HG03064 (cell line): Measurements from ENCODE around the gene CDH16.
"Not testable (repeated sequence)": the region's sequence is repeated elsewhere in the genome, so short reads cannot be mapped to it uniquely, and the experiment has no call there.

Source experiments
- ATAC-seq: cut with Tn5 transposase; IDR thresholded peaks from one replicate; pipeline ENCODE4 v1.9.1; 2021; ENCODE audit warnings: low read depth; ENCODE audit not compliant: unreplicated experiment

The CDH16 gene

DNA sequence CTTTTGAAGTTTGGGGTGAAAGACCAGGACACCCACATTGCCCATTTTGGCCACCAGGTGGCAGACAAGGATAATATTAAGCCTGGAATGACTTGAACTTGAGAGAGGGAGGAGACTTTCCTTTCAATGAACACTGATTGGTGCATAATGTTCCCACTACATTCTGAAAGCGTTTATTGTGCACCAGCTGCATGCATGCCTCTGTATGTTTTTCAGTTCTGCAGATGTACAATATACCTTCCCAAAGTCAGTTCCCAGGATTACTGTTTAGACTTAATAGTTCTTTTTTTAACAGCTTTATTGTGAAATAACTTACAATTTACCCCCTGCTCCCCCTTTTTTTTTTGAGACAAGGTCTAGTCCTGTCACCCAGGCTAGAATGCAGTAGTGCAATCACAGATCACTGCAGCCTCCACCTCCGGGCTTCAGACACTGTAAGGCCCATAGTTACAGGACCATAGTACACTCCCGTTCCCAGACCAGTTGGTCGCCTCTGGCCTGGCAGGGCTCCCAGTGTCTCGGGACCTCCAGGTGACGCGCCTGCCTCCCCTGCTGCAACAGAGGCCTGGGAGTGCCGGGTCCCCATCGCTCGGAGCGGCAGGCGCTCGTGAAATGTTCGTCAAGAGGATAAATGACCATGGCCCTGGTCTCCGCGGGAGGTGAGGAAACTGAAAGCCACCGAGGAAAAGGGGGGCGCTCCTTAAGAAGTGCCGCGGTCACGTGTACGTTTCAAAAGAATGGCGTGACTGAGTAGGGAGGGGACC lies 28.8 kb upstream of the CDH16 start:
- no peak for ATAC-seq

DNA sequence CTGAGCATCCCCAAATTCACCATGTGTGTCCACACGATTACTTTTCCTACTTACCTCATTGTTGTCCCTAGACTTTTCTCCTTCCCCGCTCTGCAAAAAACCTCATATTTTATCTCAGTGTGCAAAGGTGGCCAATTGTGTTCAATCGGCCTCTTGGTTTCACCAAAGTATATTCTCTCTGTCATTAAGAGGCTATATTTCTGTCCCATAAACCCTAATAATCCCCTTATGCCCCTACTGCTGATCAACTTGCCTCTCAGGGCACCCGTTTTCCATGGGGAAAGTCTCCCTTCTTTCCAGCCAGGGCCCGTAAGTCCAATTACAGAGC lies 28.3 kb upstream of the CDH16 start:
- no peak for ATAC-seq

DNA sequence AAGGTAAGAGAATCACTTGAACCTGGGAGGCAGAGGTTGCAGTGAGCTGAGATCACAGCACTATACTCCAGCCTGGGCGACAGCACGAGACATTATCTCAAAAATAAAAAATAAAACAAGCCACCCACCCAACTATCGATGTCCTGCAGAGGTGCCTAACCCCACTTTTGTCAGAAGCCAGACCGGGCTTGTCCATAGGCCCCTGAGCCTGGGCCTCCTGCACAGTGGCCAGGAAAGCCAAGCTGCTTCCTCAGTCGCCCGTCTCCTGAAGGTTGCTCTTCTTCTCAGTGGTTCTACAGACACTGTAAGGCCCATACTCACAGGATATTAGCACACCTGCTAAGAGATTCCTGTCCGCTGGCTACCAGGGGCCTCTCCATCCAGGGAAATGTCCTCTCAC lies 27.9 kb upstream of the CDH16 start:
- ATAC-seq: no peak

DNA sequence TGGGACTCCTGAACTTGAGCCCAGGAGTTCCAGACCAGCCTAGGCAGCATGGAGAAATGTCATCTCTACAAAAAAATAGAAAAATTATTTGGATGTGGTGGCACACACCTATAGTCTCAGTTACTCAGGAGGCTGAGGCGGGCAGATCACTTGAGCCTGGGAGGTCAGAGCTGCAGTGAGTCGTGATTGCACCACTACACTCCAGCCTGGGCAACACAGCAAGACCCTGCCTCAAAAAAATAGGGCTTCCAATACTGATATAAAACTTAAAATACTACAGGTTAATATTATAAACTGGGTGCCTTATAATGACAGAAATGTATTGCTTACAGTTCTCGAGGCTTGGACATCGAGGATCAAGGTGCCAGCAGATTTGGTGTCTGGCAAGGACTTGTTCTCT lies 27.3 kb upstream of the CDH16 start:
- no peak for ATAC-seq

DNA sequence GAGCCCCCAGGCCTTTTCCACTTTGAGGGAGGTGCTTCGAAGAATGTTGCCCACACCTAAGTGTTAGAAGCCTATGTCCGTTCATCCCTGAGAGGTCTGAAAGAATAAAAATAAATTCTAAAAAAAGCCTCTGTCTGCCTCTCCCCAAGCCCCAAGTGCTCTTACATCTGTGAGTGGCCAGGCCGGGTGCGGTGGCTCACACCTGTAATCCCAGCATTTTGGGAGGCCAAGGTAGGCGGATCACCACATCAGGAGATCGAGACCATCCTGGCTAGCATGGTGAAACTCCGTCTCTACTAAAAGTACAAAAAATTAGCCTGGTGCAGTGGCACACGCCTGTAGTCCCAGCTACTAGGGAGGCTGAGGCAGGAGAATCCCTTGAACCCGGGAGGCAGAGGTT lies 26.3 kb upstream of the CDH16 start:
- not testable (repeated sequence) for ATAC-seq

DNA sequence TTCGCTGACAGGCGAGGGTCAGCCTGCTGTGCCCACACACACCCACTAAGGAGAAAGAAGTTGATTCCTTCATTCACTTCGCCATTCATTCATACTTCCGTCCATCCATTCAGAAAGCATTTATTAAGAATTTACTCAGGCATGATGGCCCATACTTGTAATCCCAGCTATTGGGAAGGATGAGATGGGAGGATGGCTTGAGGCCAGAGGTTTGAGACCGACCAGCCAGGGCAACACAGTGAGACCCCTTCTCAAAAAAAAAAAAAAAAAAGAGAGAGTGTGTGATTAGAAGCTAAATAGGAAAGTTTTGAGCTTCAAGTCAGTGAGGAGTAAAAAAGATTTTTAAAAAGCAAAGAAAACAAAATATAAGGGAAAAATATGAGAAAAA lies 25.4 kb upstream of the CDH16 start:
- ATAC-seq: no peak

DNA sequence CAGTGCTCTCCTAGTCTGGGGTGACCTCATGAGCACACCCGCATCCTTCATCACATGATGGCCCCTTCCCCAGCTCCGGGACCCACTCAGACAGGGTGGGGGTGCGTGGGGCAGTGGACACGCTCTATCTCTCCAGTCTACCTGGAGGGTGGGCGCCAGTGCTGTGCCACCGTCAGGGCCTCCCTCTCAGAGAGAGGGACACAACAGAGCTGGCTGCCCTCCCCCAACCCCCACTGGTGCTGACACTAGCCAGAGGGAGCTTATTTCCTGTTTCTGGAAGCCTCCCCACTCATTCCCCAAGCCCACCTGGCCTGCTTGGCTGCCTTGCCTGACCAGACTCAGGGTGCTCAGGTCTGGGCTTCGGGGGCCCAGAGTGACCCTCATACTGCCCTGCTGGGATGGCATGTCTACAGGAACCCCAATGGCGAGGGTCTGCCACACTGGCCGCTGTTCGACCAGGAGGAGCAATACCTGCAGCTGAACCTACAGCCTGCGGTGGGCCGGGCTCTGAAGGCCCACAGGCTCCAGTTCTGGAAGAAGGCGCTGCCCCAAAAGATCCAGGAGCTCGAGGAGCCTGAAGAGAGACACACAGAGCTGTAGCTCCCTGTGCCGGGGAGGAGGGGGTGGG lies 24.9 kb upstream of the CDH16 start:
- ATAC-seq: no peak

DNA sequence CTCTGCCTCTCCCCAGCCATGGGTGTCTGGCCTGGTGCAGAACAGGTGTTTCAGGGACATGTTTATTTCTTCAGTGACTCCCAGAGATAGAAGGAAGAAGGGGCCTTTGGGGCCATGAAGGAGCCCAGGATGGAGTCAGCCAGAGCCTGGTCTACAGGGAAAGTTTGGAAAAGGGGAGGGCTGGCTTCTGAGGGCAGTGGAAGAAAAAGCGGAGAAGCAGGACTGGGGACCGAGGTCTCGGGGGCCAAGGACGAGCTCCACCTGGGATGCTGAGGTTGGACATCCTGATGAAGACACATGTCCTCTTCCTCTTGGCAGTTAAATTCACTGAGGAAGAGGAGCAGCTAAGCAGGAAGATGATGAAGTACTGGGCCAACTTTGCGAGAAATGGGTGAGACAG lies 24.3 kb upstream of the CDH16 start:
- no peak for ATAC-seq

DNA sequence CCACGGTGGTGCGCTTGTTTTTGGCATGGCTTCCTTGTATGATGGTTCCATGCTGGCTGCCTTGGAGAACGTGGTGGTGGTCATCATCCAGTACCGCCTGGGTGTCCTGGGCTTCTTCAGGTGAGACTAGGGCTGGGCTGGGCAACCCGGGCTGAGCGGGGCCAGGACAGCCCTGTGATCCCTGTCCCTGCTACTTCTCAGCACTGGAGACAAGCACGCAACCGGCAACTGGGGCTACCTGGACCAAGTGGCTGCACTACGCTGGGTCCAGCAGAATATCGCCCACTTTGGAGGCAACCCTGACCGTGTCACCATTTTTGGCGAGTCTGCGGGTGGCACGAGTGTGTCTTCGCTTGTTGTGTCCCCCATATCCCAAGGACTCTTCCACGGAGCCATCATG lies 21.6 kb upstream of the CDH16 start:
- no peak for ATAC-seq

DNA sequence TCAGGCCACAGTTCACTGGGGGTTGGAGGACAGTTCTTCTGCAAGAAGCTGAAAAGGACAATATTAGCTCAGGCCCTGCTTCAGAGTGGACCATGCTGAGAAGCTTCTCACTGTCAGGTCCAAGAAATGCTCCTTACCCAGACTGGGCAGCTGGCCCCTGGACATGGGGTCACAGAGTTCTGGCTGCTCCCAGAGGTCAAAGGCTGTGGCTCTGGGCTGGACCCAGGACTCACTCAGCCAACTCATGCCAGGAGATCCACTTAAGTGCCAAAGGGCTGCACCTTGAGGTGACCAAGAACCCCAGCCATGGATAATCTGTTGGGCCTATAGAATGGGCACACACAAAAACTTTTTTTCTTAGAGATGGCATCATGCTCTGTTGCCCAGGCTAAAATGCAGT lies 20.7 kb upstream of the CDH16 start:
- no peak for ATAC-seq

DNA sequence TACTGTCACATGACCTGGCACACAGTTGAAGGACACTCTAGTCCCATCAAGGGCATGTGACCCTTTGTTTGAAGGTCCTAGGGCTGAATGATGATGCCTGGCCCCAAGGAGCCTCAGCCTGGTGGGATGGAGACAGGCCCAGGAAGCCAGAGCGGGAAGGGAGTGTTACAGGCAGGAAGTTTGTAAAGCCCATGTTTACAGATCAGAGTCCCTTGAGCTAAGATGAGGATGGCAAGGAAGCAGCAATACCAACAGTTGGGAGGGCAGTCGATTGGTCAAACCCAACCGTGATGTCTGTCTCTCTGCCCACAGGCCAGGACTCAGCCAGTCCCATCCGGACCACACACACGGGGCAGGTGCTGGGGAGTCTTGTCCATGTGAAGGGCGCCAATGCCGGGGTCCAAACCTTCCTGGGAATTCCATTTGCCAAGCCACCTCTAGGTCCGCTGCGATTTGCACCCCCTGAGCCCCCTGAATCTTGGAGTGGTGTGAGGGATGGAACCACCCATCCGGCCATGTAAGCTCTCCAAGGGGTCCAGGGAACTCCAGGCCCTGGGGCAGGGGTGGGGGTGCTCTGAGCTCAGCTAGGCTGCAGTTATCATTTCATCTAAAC lies 19.1 kb upstream of the CDH16 start:
- no peak for ATAC-seq

DNA sequence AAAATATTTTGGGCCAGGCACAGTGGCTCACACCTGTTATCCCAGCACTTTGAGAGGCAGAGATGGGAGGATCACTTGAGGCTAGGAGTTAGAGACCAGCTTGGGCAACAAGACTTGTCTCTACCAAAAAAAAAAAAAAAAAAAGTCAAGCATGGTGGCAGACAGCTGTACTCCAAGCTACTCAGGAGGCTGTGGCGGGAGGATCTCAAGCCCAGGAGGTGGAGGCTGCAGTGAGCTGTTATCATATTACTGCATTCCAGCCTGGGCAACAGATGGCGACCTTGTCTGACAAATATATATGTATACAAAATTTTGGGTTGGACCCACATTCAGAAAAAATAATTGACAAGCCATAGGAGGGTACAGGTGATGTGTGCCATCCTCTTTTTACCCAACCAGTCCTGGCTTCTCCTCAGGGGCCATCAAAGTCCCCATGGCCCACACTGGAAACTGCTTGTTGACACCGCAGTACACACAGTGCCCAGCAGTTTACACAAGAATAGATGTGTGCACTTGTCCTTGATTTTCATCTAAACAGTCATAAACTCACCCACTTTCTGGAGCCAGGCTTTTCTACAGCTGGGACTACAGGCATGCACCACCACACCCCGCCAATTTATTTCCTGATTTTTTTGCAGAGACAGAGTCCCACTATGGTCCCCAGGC lies 18.3 kb upstream of the CDH16 start:
- no peak for ATAC-seq

DNA sequence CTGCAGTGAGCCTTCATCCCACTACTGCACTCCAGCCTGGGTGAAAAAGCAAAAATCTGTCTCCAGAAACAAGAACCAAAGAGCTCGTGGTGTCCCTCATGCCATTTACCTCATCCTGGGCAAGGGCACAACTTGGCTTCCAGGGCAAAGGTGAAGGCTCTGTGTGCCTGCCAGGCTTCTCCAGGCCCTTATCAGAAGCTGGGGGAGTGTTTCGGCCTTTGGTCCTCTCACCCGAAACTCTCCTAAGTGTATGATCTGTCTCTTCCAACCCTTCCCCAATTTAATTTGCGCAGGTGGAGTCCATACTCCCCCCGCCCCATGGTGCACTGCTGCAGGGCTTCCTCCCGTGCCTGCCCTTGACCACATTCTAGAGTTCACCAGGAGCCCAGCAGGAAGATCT lies 17.8 kb upstream of the CDH16 start:
- no peak for ATAC-seq

DNA sequence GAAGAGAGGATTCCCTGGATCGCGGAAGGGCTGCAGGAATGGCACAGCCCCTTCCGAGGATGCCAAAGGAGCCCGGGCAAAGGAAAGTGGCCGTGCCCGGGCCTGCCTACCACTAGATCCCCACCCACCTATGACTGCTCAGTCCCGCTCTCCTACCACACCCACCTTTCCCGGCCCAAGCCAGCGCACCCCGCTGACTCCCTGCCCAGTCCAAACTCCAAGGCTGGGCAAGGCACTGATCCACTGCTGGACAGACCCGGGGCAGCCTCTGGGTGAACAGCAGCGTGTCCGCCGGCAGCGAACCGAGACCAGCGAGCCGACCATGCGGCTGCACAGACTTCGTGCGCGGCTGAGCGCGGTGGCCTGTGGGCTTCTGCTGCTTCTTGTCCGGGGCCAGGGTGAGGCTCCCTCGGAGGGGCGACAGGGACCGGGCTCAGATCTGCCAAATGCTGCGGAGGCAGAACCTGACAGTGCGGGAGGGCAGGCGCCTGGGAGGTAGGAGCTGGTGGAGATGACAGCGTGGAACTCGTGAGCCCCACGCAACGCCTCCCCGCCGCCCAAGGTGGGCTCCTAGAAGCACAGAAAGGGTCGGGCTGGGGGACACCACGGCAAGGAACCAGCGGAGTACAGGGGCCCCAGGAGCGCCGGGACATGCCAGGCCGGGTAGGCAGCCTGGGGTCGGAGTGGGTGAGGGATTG lies 16.8 kb upstream of the CDH16 start, which contains the start of gene CES2:
Gene CES2, plus strand, starts transcription at position 203 of the 698 bp plus-strand sequence. Its CDS starts 120 bp downstream, at position 323.
- ATAC-seq: no peak

DNA sequence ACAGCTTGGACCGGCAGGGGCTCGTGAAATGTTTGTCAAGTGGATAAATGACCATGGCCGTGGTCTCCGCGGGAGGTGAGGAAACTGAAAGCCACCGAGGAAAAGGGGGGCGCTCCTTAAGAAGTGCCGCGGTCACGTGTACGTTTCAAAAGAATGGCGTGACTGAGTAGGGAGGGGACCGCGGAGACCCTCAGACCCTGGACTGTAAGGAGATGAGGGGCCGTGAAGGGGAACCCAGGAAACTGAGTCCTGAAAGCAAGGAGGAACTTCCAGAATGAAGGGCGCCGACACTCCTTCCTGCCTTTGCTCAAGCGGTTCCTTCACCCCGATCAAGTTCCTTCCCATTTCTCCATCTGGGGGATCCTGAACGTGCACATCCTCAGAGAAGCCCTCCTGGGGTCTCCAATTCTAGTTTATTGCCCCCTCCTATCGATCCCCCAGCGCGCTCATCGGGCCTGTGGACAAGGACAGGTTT lies 16.2 kb upstream of the CDH16 start:
- not testable (repeated sequence) for ATAC-seq

DNA sequence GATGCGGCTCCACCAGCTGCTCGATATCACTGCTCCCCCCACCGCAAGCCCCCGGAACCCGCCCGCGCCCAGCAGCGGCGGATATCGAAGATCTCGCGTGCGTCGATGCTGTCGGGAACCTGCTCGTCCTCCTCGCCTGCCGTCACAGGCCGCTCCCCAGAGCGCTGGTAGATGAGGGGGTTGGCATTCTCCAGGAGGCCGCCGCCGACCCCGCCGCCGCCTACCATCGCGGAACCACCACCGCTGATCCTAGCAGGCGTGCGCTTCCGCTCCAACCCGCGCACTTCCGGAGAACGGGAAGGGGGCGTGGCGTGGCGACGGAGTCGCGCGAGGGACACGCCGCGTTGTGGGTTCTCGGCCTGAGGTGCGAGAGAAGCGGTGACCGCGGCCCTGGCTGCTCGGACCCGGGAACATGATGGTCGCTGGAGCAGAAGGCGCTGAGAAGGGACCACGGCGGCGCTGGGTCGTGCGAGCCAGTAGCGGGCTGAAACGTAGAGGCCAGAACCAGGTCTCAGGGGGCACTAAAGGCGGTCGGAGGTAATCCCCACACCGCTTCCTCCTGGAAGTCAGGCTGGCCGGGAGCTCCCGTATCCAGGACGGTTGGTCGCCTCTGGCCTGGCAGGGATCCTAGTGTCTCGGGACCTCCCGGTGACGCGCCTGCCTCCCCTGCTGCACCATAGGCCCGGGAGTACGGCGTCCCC lies 15.6 kb upstream of the CDH16 start, which contains the start of gene CIAO2B:
Gene CIAO2B, minus strand, starts transcription at position 265 of the 701 bp plus-strand sequence. Its CDS starts 38 bp downstream, at position 227.
- peak; percentile 56 for ATAC-seq

DNA sequence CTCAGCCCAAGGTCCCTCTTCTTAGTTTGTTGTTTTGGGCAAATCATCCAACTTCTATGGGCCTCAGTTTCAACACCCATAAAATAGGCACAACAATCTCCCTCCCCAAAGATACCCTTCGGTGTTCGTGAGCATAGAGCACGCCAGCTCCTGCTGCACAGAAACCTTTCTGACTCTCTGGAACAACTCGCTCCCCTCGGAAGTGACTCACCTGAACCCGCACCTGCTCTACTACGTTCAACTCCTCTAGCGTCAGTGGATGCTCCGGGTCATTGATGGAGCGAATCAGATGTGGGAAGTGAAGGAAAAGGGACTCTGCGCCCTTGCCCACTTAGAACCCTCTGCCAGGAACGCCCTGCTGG lies 15.1 kb upstream of the CDH16 start:
- no peak for ATAC-seq

DNA sequence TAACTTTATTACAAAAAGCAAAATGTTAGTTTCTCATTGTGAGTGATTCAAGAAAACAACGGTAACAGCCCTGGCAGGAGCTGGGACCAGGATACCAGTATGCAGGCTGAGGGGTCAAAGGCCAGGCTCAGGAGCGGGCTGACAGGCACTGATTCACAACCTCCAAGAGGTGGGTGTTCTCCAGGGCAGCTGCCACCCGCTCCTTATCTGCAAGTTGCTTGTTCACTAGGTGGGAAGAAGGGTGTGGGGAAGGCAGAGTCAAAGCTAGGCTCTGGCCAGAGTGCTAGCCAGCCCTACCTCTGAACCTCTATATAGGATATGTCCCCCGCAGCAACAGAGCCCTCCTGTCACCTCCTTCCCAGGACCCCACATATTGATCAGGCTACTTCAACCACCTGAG lies 13.4 kb upstream of the CDH16 start:
- no peak for ATAC-seq

DNA sequence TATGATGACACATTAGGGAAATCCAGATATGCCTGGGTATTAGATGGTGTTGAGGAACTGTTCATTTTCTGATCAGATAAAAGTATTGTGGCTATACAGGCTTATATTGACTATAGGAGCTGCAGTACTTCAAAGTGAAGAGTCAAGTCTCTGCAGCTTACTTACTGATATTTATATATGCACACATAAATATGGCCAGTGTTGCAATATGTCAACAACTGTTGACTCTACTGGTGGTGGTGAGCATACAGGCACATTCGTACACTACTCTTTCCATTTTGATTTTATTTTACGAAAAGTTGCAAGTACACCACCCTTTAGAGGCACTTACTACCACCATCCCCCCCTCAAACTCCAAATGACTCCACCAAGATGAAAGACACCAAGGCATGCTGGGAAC lies 13.0 kb upstream of the CDH16 start:
- ATAC-seq: no peak

DNA sequence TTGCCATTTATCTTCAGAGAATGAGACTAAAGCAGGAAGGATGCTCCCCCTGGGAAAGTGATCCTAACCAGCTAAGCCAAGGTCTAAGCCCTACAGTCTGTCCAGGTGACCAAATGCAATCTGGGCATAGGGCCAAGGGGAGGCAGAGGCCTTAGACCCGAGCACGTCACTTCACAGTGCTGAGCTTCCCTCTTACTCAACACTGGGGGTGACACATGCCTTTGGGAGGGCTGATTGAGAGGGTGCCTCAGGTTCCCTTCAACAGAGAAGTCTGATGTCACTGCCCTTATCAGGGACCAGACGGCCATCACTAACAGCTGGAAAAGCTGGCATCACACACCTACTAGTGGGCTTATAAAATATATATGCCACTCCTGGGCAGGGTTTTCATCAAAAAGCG lies 11.5 kb upstream of the CDH16 start:
- no peak for ATAC-seq
